WERI-Rb-1 (cell line): ENCODE results near the gene TUBA8.

Experiments used
- DNase-seq: peaks from one replicate; pipeline ENCODE4 v3.0.0-alpha.2; 2020
- H3K27ac ChIP-seq: fragments of 250-450 bp; sonication (Bioruptor Pico); 2 replicates; pipeline ENCODE4 v1.5.1; 2020; ENCODE audit warnings: mild to moderate bottlenecking, moderate library complexity
- H3K27me3 ChIP-seq: fragments of 250-450 bp; sonication (Bioruptor Pico); 2 replicates; pipeline ENCODE4 v1.5.1; 2021; ENCODE audit warnings: mild to moderate bottlenecking, low read depth, moderate library complexity; ENCODE audit not compliant: insufficient read depth, severe bottlenecking
- H3K36me3 ChIP-seq: fragments of 250-450 bp; sonication (Bioruptor Pico); 2 replicates; pipeline ENCODE4 v1.5.1; 2020; ENCODE audit warnings: mild to moderate bottlenecking, moderate library complexity
- H3K4me3 ChIP-seq: 2 replicates; pipeline ENCODE4 v1.5.1; 2011; ENCODE audit warnings: low read depth, mild to moderate bottlenecking, control low read depth, low read length
- H3K9me3 ChIP-seq: fragments of 250-450 bp; sonication (Bioruptor Pico); 2 replicates; pipeline ENCODE4 v1.5.1; 2021; ENCODE audit warnings: mild to moderate bottlenecking, moderate library complexity; ENCODE audit not compliant: severe bottlenecking
- CTCF ChIP-seq: IDR thresholded peaks from 2 replicates; pipeline ENCODE4 v1.5.1; 2011; ENCODE audit warnings: low read depth, mild to moderate bottlenecking, control low read depth, inconsistent platforms, low read length

TUBA8 gene

DNA sequence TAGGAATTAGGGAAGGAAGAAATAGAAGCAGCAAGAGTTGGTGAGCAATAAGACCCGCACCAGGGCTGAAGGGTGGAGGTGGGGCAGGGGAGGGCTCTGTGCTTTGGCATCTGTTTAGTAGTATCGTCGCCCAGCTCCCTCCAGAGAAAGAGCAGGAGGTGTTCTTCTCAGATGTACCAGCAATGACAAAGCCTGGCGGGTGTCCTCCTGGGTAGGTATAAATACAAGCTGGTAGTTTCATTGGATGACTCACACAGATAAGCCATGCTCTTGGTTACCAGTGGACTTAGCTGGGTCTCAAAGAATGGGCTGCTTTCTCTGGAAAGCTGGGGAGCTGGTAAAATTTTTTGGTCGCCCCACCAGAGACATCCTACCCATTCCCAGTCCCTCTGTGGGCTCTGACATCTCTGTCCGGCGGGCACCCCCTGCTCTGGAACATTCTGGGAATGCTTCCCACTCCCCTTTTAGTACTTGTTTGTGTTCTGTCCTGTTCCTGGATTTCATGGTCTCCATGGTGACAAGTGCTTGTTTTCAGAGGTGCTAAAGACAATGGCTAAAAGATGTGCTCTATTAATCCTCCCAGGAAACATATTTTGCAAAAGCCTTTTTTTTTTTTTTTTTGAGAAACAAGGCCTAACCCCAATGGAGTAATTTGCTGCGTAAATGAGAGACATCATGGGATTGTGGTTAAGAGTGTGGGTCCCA lies 15.4 kb upstream of the TUBA8 start:
- H3K4me3 ChIP-seq, result no peak overlapping the region
- no peak for TF ChIP-seq CTCF
- H3K9me3 ChIP-seq, result no peaks in the 10 kb centered on the region
- H3K27me3 ChIP-seq, result no peaks in the 10 kb centered on the region
- DNase-seq, result no peak
- no peaks in the 10 kb centered on the region; the same call in 1 of the 2 replicates for H3K36me3 ChIP-seq
- H3K27ac ChIP-seq, result no peak overlapping the region

DNA sequence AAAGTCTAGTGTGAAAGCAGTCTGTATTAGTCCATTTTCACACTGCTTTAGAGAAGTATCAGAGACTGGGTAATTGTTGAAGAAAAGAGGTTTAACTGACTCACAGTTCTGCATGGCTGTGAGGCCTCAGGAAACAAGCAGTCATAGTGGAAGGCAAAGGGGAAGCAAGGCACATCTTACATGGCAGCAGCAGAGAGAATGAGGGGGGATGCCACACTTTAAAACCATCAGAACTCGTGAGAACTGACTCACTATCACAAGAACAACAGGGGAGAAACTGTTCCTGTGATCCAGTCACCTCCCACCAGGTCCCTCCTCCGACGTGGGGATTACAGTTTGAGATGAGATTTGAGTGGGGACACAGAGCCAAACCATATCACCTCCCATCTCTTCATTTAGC lies 13.8 kb upstream of the TUBA8 start:
- no peak for DNase-seq
- Histone ChIP-seq H3K27ac (no peak overlapping the region), H3K27me3 (no peaks in the 10 kb centered on the region), H3K36me3 (no peaks in the 10 kb centered on the region; the same call in 1 of the 2 replicates), H3K4me3 (no peak overlapping the region), H3K9me3 (no peaks in the 10 kb centered on the region)
- no peak for TF ChIP-seq CTCF

GRCh38 chr22:18100781-18101180 lies 9.8 kb upstream of the TUBA8 start:
- H3K27me3 ChIP-seq, result no peaks in the 10 kb centered on the region
- no peak overlapping the region for H3K27ac ChIP-seq
- no peaks in the 10 kb centered on the region for H3K9me3 ChIP-seq
- no peak overlapping the region for H3K4me3 ChIP-seq
- no peak for TF ChIP-seq CTCF
- DNase-seq, result no peak
- H3K36me3 ChIP-seq, result no peaks in the 10 kb centered on the region

DNA sequence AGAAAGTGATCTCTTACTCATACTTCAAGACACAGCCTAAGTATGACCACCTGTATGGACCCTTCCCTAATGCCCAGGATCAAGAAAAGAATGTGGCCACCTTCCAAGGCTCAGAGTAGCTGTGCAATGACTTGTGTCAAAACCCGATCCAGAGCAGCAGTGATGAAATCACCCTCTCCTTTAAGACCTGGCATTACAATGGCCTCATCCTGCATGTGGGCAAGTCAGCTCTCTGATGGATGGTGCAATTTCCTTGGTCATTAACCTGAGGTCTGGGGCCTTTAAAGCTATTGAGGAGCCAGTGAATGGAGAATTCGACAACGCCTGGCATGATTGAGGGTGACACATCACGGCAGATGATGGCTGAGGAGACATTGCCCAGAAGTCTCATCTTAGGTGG lies 9.1 kb upstream of the TUBA8 start:
- H3K27me3 ChIP-seq, result no peaks in the 10 kb centered on the region
- no peak overlapping the region for H3K27ac ChIP-seq
- H3K9me3 ChIP-seq, result no peaks in the 10 kb centered on the region
- no peak for TF ChIP-seq CTCF
- no peak overlapping the region for H3K4me3 ChIP-seq
- no peaks in the 10 kb centered on the region for H3K36me3 ChIP-seq
- no peak for DNase-seq

DNA sequence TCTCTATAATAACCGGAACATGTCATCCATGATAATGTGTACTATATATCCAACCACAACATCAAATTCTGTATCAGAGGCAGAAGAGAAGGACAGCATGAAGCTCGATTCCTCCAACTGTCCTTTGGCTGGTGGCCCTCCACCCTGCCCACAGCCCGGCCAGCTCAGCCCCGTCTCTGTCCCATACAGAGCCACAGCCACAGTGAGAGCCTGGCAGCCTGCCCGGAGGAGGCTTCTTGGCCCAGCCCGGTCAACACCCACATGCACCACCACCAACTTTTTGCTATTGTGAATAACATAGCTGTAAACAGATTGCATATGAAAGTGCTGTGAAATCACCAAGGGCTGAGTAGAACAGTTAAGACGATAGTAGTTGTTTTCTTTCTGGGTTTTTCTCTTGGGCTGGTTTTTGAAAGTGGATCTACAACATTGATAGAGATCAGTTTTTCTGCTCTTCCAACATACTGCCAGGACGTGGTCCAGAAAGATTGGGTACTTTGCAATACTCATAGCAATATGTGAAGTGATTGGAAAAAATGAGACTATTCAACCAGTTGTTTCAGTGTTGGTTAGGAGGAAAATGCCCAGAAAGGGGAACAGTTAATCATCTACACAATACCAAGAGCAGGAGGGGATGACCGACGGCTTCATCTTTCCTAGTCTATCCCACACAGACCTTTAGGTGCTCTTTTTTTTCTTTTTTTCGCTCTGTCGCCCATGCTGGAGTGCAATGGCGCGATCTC lies 6.9 kb upstream of the TUBA8 start:
- no peak for TF ChIP-seq CTCF
- H3K4me3 ChIP-seq, result no peak overlapping the region
- H3K36me3 ChIP-seq, result no peaks in the 10 kb centered on the region
- H3K27me3 ChIP-seq, result no peaks in the 10 kb centered on the region
- DNase-seq, result no peak
- no peak overlapping the region for H3K27ac ChIP-seq
- no peaks in the 10 kb centered on the region for H3K9me3 ChIP-seq
